HepG2 (cell line): ENCODE data around the gene PPFIA3. TPM values are rescaled to one million over a fixed set of nuclear protein-coding genes. Genes with fewer than 3 reads are reported as not detected.

Experiments
- NFIB ChIP-seq: sonication (generic); formaldehyde crosslinking; IDR thresholded peaks from 2 replicates; pipeline ENCODE4 v1.9.0; 2021; ENCODE audit warnings: missing genetic modification reagents, mild to moderate bottlenecking, borderline replicate concordance
- ZNF879 ChIP-seq: sonication (generic); formaldehyde crosslinking; IDR thresholded peaks from 2 replicates; pipeline ENCODE4 v1.8.1; 2023; ENCODE audit warnings: missing genetic modification reagents
- polyA plus RNA-seq, 8 experiments: library from polyadenylated mRNA; depleted of rRNA in 3 of 8; stranded (reverse) in 7 of 8; unstranded in 1 of 8; fragments of >200 nt; fragmentation: Illumina TruSeq in 4 of 8; extraction: Trizol in 4 of 8; gene quantifications; 2 replicates each; pipeline versions ENCODE4 v1.2.1 to v1.2.3, GENCODE V29; 2011 to 2016; ENCODE audit warnings: low read depth in 4 of 8, missing spikeins in 1 of 8, mixed read lengths in 1 of 8; ENCODE audit not compliant: insufficient read depth in 1 of 8
- total RNA-seq, 5 experiments: library from RNA; depleted of rRNA; stranded (reverse); fragments of >200 nt; fragmentation: Illumina TruSeq; extraction: Trizol; gene quantifications; 2 replicates each; pipeline ENCODE4 v1.2.3, GENCODE V29; 2016; ENCODE audit warnings: low read depth in 1 of 5
- TF ChIP-seq, protein P1 (sequence below): sonication (generic); formaldehyde crosslinking; IDR thresholded peaks from 2 replicates; pipeline ENCODE4 v1.4.0; 2020; ENCODE audit warnings: mild to moderate bottlenecking, missing genetic modification reagents
- TF ChIP-seq, protein P2 (sequence below): IDR thresholded peaks from 2 replicates; pipeline ENCODE4 v1.6.1; 2012; ENCODE audit warnings: low read depth, low read length, improper control_type of control experiment

PPFIA3 gene
- total and polyA plus RNA-seq, 2 of the 13 experiments (the other 11 are each of a cell fraction or from before 2014, with no cell fraction given): 6.7 to 8.6 TPM

DNA sequence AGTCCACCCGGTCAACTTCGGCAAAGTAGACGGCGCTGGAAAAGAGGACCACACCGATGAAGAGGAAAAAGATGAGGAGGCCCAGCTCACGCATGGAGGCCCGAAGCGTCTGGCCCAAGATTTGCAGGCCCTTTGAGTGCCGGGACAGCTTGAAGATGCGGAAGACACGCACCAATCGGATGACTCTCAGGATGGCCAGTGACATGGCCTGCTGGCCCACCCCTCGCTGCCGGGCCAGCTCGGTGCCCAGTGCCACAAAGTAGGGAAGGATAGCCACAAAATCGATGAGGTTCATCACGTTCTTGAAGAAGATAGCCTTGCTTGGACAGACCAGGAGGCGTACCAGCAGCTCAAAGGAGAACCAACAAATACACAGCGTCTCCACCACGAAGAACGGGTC is 48.9 kb upstream of the PPFIA3 start (continued):
- TF ChIP-seq, protein P1, sequence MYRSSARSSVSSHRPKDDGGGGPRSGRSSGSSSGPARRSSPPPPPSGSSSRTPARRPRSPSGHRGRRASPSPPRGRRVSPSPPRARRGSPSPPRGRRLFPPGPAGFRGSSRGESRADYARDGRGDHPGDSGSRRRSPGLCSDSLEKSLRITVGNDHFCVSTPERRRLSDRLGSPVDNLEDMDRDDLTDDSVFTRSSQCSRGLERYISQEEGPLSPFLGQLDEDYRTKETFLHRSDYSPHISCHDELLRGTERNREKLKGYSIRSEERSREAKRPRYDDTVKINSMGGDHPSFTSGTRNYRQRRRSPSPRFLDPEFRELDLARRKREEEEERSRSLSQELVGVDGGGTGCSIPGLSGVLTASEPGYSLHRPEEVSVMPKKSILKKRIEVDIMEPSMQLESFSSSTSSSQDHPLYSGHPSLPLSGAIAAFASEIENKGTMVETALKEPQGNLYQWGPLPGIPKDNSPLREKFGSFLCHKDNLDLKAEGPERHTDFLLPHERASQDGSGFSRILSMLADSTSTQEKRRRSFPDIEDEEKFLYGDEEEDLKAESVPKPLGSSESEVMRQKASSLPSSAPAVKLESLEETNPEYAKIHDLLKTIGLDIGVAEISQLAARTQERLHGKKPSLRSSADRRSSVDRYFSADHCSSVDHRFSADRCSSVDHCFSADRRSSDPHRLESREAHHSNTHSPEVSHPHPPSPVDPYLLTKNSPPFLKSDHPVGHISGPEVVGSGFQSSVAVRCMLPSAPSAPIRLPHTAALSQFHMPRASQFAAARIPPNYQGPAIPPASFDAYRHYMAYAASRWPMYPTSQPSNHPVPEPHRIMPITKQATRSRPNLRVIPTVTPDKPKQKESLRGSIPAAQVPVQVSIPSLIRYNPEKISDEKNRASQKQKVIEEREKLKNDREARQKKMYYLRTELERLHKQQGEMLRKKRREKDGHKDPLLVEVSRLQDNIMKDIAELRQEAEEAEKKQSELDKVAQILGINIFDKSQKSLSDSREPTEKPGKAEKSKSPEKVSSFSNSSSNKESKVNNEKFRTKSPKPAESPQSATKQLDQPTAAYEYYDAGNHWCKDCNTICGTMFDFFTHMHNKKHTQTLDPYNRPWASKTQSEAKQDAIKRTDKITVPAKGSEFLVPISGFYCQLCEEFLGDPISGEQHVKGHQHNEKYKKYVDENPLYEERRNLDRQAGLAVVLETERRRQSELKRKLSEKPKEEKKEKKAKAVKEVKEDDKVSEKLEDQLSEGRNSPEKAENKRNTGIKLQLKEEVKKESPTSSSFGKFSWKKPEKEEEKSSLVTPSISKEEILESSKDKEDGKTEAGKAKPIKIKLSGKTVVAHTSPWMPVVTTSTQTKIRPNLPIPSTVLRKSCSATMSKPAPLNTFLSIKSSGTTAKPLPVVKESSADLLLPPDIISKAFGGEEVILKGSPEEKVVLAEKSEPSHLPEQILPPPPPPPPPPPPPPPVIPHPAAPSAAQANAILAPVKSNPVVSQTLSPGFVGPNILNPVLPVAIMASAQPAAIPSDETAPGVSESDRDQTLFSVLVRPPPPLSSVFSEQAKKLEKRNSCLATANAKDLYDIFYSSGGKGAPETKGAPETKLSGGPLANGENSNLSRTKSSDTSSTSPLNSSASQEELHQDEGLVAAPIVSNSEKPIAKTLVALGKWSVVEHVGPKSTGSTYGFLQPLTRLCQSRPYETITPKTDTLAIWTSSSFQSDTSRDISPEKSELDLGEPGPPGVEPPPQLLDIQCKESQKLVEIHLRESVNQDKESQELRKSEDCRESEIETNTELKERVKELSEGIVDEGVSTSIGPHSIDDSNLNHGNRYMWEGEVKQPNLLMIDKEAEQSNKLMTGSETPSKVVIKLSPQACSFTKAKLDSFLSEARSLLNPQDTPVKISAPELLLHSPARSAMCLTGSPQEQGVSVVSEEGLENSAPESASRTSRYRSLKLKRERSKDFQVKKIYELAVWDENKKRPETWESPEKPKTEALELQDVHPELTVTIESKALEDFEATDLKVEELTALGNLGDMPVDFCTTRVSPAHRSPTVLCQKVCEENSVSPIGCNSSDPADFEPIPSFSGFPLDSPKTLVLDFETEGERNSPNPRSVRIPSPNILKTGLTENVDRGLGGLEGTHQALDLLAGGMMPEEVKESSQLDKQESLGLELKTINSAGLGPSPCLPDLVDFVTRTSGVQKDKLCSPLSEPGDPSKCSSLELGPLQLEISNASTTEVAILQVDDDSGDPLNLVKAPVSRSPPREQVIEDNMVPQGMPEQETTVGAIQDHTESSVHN (CRISPR knock-in tag): no peak
- TF ChIP-seq, protein P2, sequence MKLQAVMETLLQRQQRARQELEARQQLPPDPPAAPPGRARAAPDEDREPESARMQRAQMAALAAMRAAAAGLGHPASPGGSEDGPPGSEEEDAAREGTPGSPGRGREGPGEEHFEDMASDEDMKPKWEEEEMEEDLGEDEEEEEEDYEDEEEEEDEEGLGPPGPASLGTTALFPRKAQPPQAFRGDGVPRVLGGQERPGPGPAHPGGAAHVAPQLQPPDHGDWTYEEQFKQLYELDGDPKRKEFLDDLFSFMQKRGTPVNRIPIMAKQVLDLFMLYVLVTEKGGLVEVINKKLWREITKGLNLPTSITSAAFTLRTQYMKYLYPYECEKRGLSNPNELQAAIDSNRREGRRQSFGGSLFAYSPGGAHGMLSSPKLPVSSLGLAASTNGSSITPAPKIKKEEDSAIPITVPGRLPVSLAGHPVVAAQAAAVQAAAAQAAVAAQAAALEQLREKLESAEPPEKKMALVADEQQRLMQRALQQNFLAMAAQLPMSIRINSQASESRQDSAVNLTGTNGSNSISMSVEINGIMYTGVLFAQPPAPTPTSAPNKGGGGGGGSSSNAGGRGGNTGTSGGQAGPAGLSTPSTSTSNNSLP: no peak
- TF ChIP-seq ZNF879 (CRISPR knock-in tag): no peak
- TF ChIP-seq NFIB (CRISPR knock-in tag): no peak
- TF ChIP-seq, all 625 proteins: peak for 0
